Esophagus (tissue), 2 donors: ENCODE measurements around the gene NCF2. TPM values are rescaled to one million over a fixed set of nuclear protein-coding genes. Genes with fewer than 3 reads are reported as not detected.
A peak's percentile ranks its signal among the peaks of the same experiment; 100 is the strongest.

Experiments used
- H3K27ac ChIP-seq, 2 donors: one replicate each; pipeline ENCODE4 v1.5.1; 2013; ENCODE audit warnings: low read depth in 2 of 2, mild to moderate bottlenecking in 2 of 2, inconsistent platforms in 1 of 2, low read length in 1 of 2, moderate library complexity in 1 of 2
- H3K27me3 ChIP-seq, 2 donors: one replicate each; pipeline ENCODE4 v1.6.1; 2013; ENCODE audit warnings: low read length in 2 of 2, control low read depth in 1 of 2, mild to moderate bottlenecking in 1 of 2; ENCODE audit not compliant: insufficient read depth in 2 of 2, control insufficient read depth in 1 of 2
- H3K36me3 ChIP-seq, 2 donors: one replicate each; pipeline ENCODE4 v1.6.1; 2013; ENCODE audit warnings: low read length in 1 of 2; ENCODE audit not compliant: control insufficient read depth in 2 of 2, insufficient read depth in 2 of 2
- H3K4me1 ChIP-seq, 2 donors: one replicate each; pipeline ENCODE4 v1.6.1; 2013; ENCODE audit warnings: low read length in 1 of 2; ENCODE audit not compliant: control insufficient read depth in 2 of 2, insufficient read depth in 2 of 2
- H3K4me3 ChIP-seq, 2 donors: one replicate each; pipeline ENCODE4 v1.5.1; 2013; ENCODE audit warnings: low read length in 2 of 2, mild to moderate bottlenecking in 2 of 2, low read depth in 1 of 2, moderate library complexity in 1 of 2
- H3K9me3 ChIP-seq, 2 donors: one replicate each; pipeline ENCODE4 v1.6.1; 2013; ENCODE audit warnings: mild to moderate bottlenecking in 2 of 2, low read depth in 1 of 2, low read length in 1 of 2, moderate library complexity in 1 of 2; ENCODE audit not compliant: control insufficient read depth in 2 of 2, insufficient read depth in 1 of 2
- WGBS, 2 donors: extraction: QIAGEN DNeasy Blood & Tissue Kit; methylation state at CpG; one replicate each; pipeline ENCODE4 v1.1.7; 2013; 5-methylcytosine and 5-hydroxymethylcytosine counted together
- polyA plus RNA-seq, 2 donors: library from polyadenylated mRNA; stranded (reverse); fragments of 200-250 nt; gene quantifications; one replicate each; pipeline ENCODE4 v1.2.3, GENCODE V29; 2013
- donor health status: healthy with polysubstance abuse.
- donor health status: Bipolar disorder and iron deficiency.

The NCF2 gene
- polyA plus RNA-seq = 1 to 10 TPM; 3.4 to 3.9 TPM

- H3K4me3 ChIP-seq = no peak within 1 kb of the TSS
- peak within 1 kb of the TSS; percentile 80 to 92 for H3K27ac ChIP-seq
- no peaks in the 10 kb centered on the region for H3K36me3 ChIP-seq
- H3K9me3 ChIP-seq = no peaks in the 10 kb centered on the region
- H3K4me1 ChIP-seq = peaks cover 3 to 11% of the 10 kb centered on the region in 2 donors
- H3K27me3 ChIP-seq = no peaks in the 10 kb centered on the region
- 58 to 66% methylated on average over 6 of the region's 6 CpGs for WGBS, 2 donors
Observed at GRCh38 chr1:183590244-183591191, at the start of gene NCF2. TSS of gene NCF2 (minus strand) at chr1:183590459. CDS start at chr1:183590329, 130 bp downstream.

GRCh38 chr1:183638649-183639387 is 48.6 kb upstream of the NCF2 start:
- Histone ChIP-seq H3K36me3 (no peaks in the 10 kb centered on the region), H3K4me3 (no peak overlapping the region), H3K9me3 (no peaks in the 10 kb centered on the region), H3K27me3 (no peaks in the 10 kb centered on the region), H3K4me1 (peaks cover 0 to 3% of the 10 kb centered on the region in 2 donors), H3K27ac (no peak overlapping the region)
- 81 to 84% methylated on average over 7 of the region's 7 CpGs for WGBS, 2 donors

- H3K36me3 ChIP-seq = no peaks in the 10 kb centered on the region
- peaks cover 0 to 3% of the 10 kb centered on the region in 2 donors for H3K4me1 ChIP-seq
- WGBS, 2 donors = 56 to 69% methylated on average over 5 of the region's 5 CpGs
- no peaks in the 10 kb centered on the region for H3K27me3 ChIP-seq
- H3K9me3 ChIP-seq = no peaks in the 10 kb centered on the region
- H3K4me3 ChIP-seq = peak overlapping the region in 1 of 2 donors; percentile 87
- H3K27ac ChIP-seq = no peak overlapping the region
Observed at GRCh38 chr1:183636783-183637182, 46.5 kb upstream of the NCF2 start.

- H3K4me1 ChIP-seq = peaks cover 0 to 3% of the 10 kb centered on the region in 2 donors
- H3K4me3 ChIP-seq = peak overlapping the region; percentile 71 to 87
- WGBS, 2 donors = 5% methylated on average over 15 of the region's 15 CpGs
- H3K27ac ChIP-seq = peak overlapping the region in 1 of 2 donors; percentile 78
- no peaks in the 10 kb centered on the region for H3K36me3 ChIP-seq
- H3K9me3 ChIP-seq = no peaks in the 10 kb centered on the region
- no peaks in the 10 kb centered on the region for H3K27me3 ChIP-seq
Observed at GRCh38 chr1:183636334-183636682, 46.0 kb upstream of the NCF2 start.

- Histone ChIP-seq H3K27me3 (no peaks in the 10 kb centered on the region), H3K4me3 (peak within 1 kb of the TSS; percentile 74 to 87), H3K4me1 (peaks cover 0 to 3% of the 10 kb centered on the region in 2 donors), H3K9me3 (no peaks in the 10 kb centered on the region), H3K27ac (peak within 1 kb of the TSS; percentile 96 to 98), H3K36me3 (no peaks in the 10 kb centered on the region)
- 0% methylated on average over 60 to 65 of the region's 65 CpGs for WGBS, 2 donors
Observed at GRCh38 chr1:183635606-183636333, 45.5 kb upstream of the NCF2 start, which contains the start of gene ARPC5. TSS of gene ARPC5 (minus strand) at chr1:183635783. CDS start at chr1:183635659, 124 bp downstream.

GRCh38 chr1:183635099-183635605 is 44.9 kb upstream of the NCF2 start:
- H3K4me1 ChIP-seq = peaks cover 0 to 3% of the 10 kb centered on the region in 2 donors
- no peaks in the 10 kb centered on the region for H3K9me3 ChIP-seq
- WGBS, 2 donors = 1% methylated on average over 41 to 42 of the region's 42 CpGs
- H3K27me3 ChIP-seq = no peaks in the 10 kb centered on the region
- H3K4me3 ChIP-seq = peak overlapping the region; percentile 74 to 87
- H3K27ac ChIP-seq = peak overlapping the region; percentile 96 to 98
- no peaks in the 10 kb centered on the region for H3K36me3 ChIP-seq

GRCh38 chr1:183634429-183635065 is 44.3 kb upstream of the NCF2 start:
- no peaks in the 10 kb centered on the region for H3K27me3 ChIP-seq
- peak overlapping the region; percentile 96 to 98 for H3K27ac ChIP-seq
- H3K4me3 ChIP-seq = peak overlapping the region; percentile 74 to 87
- WGBS, 2 donors = 1 to 2% methylated on average over 10 of the region's 10 CpGs
- no peaks in the 10 kb centered on the region for H3K9me3 ChIP-seq
- peaks cover 0 to 3% of the 10 kb centered on the region in 2 donors for H3K4me1 ChIP-seq
- H3K36me3 ChIP-seq = no peaks in the 10 kb centered on the region

- no peaks in the 10 kb centered on the region for H3K9me3 ChIP-seq
- no peaks in the 10 kb centered on the region for H3K27me3 ChIP-seq
- H3K36me3 ChIP-seq = peaks cover 0 to under 1% of the 10 kb centered on the region in 2 donors
- H3K27ac ChIP-seq = no peak overlapping the region
- peak overlapping the region in 1 of 2 donors; percentile 87 for H3K4me3 ChIP-seq
- H3K4me1 ChIP-seq = peaks cover 0 to 3% of the 10 kb centered on the region in 2 donors
- 0% methylated on average over 1 of the region's 1 CpG for WGBS, 2 donors
Observed at GRCh38 chr1:183633676-183634343, 43.6 kb upstream of the NCF2 start.
